GM19023 (cell line): ENCODE measurements around the gene CYP17A1.
A peak's percentile ranks its signal among the peaks of the same experiment; 100 is the strongest.
"Not testable (repeated sequence)": the region's sequence is repeated elsewhere in the genome, so short reads cannot be mapped to it uniquely, and the experiment has no call there.

Experiments
- ATAC-seq: cut with Tn5 transposase; IDR thresholded peaks from one replicate; pipeline ENCODE4 v1.9.1; 2021; ENCODE audit warnings: mild to moderate bottlenecking, moderate library complexity; ENCODE audit not compliant: unreplicated experiment

The CYP17A1 gene

DNA sequence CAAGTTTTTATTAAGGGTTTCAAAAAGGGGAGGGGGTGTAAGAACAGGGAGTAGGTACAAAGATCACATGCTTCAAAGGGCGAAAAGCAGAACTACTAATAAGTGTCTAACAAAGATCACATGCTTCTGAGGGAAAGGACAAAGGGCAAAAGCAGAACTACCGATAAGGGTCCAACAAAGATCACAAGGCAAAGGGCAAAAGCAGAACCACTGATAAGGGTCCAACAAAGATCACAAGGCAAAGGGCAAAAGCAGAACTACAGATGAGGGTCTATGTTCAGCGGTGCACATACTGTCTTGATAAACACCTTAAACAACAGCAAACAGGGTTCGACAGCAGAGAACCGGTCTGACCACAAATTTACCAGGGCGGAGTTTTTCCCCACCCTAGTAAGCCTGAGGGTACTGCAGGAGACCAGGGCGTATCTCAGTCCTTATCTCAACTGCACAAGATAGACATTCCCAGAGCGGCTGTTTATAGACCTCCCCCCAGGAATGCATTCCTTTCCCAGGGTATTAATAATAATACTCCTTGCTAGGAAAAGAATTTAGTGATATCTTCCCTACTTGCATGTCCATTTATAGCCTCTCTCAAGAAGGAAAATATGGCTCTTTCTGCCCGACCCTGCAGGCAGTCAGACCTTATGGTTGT, 1.2 kb upstream of the CYP17A1 start:
- ATAC-seq = not testable (repeated sequence)

DNA sequence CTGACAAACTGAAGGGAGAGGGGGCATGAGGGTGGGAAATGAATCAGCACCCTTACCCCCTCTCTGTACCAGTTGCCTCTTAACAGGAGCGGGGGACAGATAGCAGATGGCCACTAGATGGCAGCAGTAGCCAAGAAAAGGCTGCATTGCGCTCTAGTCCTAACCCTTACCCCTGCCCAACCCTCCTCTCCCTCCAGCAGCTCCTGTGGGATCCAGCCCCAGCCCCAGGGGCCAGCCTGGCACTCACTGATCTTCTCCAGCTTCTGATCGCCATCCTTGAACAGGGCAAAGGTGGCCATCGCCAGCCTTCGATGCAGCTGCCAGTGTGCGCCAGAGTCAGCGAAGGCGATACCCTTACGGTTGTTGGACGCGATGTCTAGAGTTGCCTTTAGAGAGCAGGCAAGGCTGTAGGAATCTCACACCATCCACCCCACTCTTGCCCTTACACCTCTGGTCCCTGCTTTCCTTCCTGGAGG, 2.2 kb downstream of the CYP17A1 start:
- ATAC-seq = peak; percentile 74

DNA sequence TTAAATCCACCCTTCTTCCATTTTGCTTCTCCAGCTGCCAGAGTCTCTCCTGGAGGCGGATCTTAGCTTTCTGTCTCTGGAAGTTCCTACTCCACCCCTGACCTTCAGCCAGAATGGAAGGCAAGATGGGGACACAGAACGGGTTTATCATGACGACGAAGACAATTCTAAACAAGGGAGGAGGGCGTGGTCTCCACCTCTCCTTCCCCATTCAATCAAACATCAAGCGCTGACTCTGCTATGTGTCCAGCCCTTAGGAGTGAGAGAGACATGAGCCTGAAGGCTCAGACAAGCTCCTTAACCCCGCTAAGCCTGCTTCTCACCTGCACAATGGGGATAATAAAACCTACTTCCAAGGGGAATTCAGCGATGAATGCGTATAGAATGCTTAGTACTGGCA, 3.1 kb downstream of the CYP17A1 start:
- no peak for ATAC-seq

DNA sequence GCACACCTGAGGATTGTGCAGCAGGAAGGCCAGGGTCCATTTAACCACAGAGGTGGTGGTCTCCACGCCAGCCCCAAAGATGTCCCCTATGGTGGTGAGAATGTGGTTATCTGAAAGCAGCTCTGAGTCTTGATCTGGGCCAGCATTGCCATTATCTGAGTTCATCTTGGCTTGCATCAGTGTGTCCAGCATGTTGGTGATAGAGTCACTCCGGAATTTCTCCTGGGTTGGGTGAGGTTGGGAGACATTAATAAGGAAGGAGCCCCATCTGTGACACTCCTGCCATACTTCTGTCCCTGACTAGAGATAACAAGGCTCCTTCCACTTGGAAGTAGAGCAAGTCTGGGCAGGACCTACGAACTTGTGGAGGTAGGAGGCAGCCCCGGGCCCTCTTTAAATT, 4.2 kb downstream of the CYP17A1 start:
- no peak for ATAC-seq

DNA sequence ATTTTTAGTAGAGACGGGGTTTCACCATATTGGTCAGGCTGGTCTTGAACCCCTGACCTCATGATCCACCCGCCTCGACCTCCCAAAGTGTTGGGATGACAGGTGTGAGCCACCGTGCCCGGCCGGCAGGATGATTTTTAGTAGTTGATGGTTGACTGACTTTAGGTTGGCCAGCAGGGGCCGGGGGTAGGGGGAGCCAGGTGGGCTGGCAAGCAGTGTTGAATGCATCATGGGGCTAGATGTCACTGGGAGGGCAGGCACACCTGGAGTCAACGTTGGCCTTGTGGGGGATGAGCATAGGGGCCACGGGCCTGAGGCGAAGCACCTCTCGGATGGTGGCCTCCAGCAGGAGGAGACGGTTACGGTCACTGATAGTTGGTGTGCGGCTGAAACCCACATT, 5.0 kb downstream of the CYP17A1 start:
- ATAC-seq = no peak

DNA sequence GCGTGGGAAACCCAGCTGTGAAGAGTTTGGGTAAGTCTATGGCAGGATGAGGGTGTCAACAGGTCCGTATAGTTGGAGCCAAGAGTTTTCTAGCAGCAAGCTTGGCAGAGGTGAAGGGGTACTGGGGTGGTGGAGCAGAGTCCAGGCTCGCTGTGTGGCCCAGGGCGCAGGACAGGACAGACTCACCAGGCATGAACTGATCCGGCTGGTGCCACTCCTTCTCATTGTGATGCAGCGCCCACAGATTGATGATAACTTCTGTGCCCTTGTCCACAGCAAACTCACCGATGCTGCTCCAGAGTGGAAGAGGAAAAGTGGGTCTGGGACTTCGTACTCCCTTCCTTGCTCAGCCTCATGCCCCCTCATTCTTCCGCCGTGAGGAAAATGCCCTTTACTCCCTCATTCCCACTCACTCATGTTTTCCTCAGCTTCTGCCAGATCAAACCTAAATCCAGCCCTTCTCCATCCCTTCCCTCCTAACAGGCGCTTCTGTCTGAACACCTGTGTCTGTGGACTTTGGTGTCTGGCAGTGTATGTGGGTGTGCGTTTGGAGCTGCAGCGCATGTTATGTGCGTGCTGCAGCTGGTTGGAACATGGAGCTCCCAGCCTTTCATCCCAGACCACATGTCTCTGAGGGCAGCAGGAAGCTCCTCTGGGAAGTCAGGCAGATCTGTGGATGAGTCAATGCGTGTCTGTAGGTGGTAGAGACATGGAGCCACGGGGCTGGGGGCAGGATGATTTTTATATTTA, 5.7 kb downstream of the CYP17A1 start:
- no peak for ATAC-seq

DNA sequence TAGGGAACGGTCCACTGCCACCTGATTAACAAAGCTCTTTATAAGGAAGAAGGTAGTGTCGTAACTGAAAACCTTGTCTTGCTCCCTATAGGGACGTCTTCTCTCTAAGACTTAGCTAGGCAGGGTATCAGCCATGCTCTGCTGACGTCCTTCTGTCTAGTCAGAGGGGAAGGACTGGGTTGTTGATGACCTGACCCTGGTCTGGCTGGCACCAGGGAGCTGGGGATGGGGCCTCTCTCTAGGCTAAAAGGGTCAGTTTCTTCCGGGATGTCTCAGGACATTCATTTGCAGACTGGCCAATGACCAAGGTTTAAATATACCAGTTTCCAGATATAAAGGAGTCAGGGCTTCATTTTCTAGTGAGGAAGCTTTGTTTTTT, 9.6 kb downstream of the CYP17A1 start:
- no peak for ATAC-seq

DNA sequence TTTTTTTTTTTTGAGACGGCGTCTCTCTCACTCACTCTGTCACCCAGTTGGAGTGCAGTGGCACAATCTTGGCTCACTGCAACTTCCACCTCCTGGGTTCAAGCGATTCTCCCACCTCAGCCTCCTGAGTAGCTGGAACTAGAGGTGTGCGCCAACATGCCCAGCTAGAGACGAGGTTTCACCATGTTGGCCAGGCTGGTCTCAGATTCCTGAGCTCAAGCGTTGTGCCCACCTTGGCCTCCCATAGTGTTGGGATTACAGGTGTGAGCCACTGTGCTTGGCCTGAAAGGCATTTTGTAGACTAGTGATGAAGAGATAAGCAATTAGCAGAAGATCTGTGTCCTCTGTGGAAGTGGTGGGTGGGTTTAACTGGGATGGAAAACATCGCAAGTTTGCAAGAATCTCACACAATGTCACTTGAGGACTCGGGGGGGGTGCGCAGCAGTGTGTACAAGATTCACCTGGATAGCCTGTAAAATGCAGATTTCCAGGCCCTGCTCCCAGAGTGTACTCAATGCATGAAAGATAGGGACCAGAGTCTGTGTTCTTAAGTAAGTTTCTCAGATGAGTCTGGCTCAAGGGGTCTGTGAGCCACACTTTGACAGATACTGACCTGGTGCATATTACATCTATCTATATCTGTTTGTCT, 10.9 kb downstream of the CYP17A1 start:
- no peak for ATAC-seq

DNA sequence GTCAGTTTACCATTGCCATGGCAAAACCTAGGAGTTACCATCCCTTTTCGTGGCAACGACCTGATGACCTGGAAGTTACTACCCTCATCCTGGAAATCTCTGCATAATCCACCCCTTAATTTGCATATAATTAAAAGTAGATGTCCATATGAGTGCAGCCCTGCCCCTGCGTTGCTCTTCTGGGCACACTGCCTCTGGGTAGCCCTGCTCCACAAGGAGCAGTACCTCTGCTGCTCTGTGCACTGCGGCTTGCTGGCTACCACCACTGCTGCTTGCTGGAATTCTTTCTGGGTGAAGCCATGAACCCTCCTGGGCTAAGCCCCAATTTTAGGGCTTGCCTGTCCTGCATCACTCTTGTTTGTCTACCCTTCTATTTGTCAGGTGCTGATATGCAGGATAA, 12.5 kb downstream of the CYP17A1 start:
- ATAC-seq = no peak

DNA sequence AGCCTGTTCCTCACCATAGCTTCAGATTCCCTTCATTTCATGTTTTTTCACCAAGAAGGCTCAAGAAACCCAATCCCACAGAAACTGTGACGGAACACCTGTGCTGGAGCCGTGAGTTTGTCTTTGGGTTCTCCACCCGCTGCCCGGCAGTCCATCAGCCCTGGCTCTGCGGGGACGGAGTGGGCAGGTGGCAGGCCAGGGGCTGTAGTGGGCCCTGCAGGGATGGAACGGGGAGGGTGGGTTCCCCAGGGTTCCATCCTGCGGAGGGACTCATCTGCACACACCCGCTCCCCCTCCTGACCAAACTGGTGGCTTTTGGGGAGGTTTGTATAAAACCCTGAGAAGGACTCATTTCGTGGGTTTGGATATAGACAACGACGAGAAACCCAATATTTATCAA, 15.0 kb downstream of the CYP17A1 start:
- no peak for ATAC-seq

DNA sequence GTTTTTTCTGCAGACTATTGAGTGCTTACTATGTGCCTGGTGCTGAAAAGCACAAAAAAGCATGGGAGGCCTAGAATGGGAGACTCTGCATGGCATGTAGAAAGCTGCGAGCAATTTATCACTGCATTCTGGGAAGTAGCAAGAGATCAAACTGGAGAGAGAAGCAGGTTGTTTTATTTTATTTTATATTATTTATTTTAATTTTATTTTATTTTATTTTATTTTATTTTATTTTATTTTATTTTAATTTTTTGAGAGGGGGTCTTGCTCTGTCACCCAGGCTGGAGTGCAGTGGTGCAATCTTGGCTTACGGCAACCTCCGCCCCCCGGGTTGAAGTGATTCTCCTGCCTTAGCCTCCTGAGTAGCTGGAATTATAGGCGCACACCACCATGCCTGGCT, 17.2 kb downstream of the CYP17A1 start:
- not testable (repeated sequence) for ATAC-seq

DNA sequence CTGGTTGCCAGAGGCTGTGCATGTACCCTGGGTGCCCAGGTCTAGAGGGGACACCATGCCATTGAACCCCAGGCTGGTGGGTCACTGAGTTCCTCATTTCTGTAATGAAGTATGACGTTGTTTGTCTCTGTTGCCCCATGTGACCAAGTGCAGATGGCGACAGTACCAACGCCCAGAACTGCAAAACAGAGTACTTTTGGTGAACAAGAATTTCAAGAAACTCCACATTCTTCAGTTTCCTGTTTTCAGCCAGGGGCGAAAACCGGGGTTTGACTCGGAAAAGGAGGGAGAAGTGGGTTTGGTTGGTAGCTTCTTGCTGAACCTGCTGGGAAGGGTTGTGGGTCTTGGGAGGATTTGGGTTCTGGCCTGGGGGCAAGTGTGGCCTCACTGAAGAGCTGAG, 18.2 kb downstream of the CYP17A1 start:
- ATAC-seq = no peak

DNA sequence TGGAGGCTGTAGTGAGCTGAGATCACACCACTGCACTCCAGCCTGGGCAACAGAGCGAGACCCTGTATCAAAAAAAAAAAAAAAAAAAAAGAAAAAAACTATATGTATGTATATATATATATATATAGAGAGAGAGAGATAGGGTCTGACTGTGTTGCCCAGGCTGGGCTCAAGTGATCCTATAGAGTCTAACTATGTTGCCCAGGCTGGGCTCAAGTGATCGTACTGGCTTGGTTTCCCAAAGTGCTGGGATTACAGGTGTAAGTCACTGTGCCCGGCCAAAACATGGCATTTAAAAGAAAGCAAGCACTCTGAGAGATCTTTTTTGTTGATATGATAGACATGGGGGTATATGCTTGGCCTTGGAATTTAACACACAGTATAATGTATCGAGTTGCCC, 20.0 kb downstream of the CYP17A1 start:
- ATAC-seq = no peak

DNA sequence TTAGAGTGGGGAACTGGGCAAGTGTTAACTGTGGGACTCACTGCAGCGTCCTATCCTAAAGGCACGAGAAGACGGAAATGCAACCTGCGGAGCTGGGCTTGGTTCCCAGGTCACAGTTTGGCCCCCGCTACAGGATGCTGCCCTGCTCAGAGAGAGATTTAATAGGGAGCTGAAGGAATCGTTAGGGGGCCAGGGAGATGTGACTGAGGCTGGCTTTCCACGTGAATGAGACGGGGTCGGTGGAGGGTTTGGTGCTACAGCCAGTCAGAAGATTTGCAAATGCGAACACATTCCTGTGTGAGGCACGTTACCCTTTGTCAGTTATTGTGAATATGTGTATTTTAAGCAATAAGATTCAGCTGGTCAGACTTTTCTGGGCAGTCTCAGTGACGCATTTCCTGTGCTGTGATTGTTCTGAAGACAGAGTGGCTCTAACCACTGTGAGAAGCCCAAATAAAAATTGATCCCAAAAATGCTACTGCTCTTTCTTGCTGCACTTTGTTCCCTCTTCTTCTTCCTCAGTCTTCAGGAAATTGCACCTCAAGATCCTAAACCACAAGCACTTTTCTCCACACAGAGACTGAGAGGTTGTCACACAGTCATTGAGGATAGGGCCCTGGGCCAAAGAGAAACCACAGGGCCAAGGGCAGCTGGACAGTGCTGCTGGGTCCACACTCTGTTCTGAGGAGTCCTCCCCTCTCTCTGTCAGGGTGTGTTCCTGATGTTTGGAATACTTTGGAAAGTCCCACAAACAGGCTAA, 21.2 kb downstream of the CYP17A1 start:
- no peak for ATAC-seq

DNA sequence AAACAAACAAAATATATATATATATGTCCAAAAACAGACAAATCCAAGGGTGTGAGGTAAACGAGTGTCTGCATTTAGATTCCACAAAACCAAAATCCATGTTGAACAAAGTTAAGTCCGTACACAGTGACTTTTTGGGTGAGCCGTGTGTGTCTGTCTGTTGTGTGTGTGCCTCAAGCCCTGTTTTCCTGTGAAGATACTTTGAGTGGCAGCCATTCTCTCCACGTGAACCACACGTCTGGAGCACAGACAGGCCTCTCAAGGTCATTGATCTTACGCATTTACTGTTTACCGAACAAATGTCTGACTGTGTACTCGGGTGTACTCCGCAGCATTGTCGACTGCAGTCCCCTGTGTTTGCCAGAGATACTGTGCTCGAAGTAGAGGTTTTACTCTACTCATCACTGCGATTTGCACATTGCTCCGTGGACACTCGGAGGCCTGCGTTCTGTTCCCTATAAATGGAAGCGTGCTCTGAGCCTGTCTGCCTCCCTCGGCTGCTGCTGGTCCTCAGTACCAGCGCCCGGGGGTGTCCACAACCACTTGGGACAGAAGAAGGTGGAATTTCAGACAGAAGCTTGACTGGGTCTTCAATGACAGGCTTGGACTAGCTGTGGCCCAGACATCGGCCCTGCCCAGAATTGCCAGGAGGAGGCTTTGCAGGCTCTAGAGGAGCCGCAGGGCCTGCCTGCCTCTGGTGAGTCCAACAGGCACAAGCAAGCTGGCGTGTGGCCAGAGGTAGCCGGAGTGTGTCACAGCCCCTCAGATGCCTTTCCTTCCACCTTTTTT, 22.1 kb downstream of the CYP17A1 start:
- ATAC-seq = no peak

DNA sequence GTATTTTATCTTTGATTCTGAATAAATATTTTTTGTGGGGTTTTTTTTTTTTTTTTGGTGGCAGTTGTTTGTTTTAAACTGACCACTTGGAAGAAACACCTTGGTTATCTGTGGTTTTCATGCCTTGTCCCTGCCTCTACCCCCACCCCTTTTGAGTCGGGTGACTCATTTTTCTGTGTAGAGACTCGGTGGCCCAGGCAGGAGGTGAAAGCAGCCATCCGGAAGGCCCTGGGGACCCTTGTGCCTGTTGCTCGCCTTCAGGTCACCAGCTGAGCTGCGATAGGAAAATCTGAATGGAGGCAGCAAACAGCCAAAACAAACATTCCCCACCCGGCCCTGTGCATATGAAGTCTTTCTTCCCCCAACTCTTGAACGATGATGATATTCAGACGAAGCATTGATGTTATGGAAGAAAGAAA, 22.8 kb downstream of the CYP17A1 start:
- ATAC-seq = no peak

DNA sequence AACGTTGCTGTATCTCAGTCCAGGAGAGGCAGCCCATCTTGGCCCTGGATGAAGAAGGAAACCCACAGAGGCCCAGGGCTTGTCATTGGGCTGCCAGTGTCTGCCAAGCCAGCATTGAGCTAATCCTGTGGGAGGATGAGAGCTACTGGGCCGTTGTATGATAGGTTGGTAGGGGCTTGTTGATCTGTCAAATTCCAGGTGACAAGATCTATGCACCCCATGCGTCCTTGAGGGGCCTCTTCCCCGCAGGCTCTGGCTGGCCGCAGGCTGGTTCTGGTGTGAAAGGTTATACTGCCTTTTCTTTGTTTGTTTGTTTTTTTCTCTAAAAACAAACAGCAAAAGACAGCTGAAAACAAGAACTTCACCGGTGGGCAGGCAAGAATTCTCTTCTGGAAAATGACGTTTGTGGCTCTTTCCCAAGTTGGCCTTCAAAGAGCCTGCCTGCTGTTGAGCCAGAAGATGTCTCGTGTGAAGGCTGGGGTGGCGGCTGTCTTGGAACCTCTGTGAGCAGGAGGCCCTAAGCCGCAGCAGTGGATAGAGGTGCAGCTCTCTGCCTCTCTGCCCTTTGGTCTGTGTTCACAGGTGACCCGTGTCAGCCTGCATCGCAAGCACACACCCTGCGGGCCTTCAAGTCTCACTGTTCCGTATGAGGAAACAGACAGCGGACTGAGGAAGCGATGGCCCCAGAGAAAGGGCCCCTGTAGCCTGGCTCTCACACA, 23.3 kb downstream of the CYP17A1 start:
- ATAC-seq = no peak

DNA sequence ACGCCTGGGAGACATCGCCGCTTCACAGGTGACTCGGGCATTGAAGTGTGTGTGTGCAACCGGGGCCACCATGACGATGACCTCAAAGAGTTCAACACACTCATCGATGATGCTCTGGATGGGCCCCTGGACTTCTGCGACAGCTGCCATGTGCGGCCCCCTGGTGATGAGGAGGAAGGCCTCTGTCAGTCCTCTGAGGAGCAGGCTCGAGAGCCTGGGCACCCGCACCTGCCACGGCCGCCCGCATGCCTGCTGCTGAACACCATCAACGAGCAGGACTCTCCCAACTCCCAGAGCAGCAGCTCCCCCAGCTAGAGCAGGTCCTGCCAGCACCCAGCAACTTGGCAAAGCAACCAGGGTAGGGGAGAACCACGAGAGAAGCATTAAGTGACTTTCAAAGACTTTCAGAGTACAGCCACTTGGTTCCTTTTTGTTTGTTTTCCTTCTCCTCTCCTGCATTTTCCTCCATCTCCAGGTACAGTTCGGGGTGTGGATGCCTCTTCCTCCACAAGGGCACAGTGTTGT, 24.1 kb downstream of the CYP17A1 start:
- no peak for ATAC-seq

DNA sequence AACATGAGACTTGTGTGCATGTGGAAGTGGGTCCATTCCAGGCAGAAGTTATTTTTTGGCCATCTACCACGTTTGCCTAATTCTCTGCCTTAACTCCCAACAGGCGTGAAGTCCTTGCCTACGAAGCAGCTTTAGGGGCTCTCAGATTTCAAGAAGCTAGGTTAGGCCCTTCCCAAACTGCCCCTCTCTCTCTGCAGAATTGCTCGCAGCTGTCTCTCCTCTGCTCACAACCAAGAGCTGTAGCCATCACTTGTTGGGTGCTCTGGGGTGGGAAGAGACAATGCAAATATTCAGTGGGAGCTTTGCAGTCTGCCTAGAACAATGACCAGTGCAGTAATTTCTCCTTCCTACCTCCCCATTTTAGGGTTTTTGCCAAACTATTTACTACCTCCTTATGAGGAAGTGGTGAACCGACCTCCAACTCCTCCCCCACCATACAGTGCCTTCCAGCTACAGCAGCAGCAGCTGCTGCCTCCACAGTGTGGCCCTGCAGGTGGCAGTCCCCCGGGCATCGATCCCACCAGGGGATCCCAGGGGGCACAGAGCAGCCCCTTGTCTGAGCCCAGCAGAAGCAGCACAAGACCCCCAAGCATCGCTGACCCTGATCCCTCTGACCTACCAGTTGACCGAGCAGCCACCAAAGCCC, 24.9 kb downstream of the CYP17A1 start:
- ATAC-seq = no peak
